Measurements from ENCODE around the gene WNK1.
A peak's percentile ranks its signal among the peaks of the same experiment; 100 is the strongest.

The WNK1 gene

GRCh38 chr12:867905-868304 lies 115.5 kb downstream of the WNK1 start:
- DNase-seq = no peak

- DNase-seq = no peak
Measured at GRCh38 chr12:868722-869121, 116.3 kb downstream of the WNK1 start.

- DNase-seq = no peak
Measured at GRCh38 chr12:870378-870777, 118.0 kb downstream of the WNK1 start.

DNA sequence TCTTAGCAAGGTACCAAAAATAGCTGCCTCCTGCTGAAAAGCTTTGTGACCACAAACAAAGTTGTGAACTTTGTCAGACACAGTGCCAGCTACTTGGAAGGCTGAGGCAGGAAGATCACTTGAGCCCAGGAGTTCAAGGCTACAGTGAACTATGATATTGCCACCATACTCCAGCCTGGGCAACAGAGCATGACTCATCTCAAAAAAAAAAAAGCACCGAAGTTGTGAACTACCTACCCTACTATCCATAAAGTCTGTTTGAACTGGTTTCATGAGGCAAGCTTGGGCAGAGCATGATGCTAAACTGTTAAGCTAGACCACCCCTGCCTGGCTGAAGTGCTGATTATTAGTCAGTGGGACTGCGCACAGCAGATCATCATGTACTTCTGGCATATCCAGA lies 121.6 kb downstream of the WNK1 start:
- peak; percentile 21 for DNase-seq

GRCh38 chr12:879641-880040 lies 127.3 kb downstream of the WNK1 start:
- no peak for DNase-seq

DNA sequence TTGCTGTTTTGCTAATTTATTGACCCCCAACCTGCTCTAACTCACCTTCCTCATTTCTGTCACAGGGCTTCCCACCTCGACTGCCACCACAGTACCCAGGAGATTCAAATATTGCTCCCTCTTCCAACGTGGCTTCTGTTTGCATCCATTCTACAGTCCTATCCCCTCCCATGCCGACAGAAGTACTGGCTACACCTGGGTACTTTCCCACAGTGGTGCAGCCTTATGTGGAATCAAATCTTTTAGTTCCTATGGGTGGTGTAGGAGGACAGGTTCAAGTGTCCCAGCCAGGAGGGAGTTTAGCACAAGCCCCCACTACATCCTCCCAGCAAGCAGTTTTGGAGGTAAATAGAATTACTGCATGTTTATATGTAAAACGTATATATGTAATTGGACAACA lies 128.3 kb downstream of the WNK1 start:
- no peak for DNase-seq

DNA sequence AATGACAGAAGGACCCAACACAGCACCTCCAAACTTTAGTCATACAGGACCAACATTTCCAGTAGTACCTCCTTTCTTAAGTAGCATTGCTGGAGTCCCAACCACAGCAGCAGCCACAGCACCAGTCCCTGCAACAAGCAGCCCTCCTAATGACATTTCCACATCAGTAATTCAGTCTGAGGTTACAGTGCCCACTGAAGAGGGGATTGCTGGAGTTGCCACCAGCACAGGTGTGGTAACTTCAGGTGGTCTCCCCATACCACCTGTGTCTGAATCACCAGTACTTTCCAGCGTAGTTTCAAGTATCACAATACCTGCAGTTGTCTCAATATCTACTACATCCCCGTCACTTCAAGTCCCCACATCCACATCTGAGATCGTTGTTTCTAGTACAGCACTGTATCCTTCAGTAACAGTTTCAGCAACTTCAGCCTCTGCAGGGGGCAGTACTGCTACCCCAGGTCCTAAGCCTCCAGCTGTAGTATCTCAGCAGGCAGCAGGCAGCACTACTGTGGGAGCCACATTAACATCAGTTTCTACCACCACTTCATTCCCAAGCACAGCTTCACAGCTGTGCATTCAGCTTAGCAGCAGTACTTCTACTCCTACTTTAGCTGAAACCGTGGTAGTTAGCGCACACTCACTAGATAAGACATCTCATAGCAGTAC lies 132.5 kb downstream of the WNK1 start:
- DNase-seq = no peak

- DNase-seq = no peak
Measured at GRCh38 chr12:885701-886100, 133.3 kb downstream of the WNK1 start.

- DNase-seq = no peak
Measured at GRCh38 chr12:886206-886605, 133.8 kb downstream of the WNK1 start.

- no peak for DNase-seq
Measured at GRCh38 chr12:894226-894625, 141.8 kb downstream of the WNK1 start.

DNA sequence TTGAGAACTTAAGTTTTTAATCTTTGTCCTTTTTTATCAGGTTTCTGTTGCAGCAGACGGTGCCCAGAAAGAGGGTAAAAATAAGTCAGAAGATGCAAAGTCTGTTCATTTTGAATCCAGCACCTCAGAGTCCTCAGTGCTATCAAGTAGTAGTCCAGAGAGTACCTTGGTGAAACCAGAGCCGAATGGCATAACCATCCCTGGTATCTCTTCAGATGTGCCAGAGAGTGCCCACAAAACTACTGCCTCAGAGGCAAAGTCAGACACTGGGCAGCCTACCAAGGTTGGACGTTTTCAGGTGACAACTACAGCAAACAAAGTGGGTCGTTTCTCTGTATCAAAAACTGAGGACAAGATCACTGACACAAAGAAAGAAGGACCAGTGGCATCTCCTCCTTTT lies 143.7 kb downstream of the WNK1 start:
- no peak for DNase-seq

DNA sequence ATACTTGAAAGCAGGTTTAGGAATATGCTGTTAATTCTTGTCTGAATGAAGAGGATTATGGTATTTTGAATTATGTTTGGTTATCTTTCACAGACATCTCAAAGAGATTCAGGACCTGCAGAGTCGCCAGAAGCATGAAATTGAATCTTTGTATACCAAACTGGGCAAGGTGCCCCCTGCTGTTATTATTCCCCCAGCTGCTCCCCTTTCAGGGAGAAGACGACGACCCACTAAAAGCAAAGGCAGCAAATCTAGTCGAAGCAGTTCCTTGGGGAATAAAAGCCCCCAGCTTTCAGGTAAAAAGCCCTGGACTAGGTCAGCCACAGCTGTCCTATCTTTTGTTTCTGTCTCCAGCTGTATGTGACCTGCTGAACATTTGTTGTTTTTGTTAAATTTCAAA lies 145.0 kb downstream of the WNK1 start:
- DNase-seq = no peak

DNA sequence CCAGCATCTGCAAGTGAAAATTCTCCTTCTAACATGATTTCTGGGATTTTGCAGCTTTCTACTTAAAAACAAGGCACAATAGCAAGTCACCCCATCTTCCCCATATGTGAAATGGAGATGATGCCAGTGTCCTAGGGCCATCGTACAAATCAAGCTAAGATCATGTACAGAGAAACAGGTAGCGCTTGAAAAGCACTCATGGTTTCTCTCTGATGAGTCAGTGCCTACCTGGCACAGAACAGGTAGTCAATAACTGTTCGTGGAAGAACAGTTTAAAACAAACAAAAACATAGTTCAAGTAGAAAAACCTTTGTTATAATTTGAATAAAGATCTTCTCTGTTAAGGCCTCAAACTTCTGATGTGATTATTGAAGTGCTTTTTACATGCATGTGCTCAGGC lies 150.2 kb downstream of the WNK1 start:
- DNase-seq = no peak

- DNase-seq = no peak
Measured at GRCh38 chr12:903055-903454, 150.7 kb downstream of the WNK1 start.

- no peak for DNase-seq
Measured at GRCh38 chr12:904010-904414, 151.6 kb downstream of the WNK1 start.

- no peak for DNase-seq
Measured at GRCh38 chr12:905261-906031, 153.1 kb downstream of the WNK1 start.

DNA sequence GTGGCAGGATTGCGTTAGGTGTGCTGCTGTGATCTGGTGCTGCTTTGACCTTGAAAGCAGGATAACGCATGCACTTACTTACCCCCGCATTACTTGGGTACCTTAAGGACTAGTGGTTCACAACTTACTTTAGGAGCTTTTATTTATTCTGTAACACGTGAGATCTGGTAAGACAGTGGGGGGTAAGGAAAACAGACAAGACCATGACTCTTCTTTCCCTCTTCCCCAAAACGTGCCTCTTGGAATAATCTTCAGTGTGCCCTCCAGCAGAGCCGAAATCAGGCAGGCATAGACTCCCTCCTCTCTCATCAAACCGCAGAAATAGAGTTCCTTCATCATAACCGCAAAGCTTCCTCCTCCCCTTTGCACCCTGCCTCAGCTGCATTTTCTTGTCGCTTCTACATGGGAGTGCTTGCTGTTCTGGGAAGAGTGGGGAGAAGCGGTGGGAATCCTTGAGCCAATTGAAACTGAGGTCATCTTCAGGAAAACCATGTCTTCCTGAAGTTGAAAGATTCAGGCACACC lies 153.7 kb downstream of the WNK1 start:
- no peak for DNase-seq

DNA sequence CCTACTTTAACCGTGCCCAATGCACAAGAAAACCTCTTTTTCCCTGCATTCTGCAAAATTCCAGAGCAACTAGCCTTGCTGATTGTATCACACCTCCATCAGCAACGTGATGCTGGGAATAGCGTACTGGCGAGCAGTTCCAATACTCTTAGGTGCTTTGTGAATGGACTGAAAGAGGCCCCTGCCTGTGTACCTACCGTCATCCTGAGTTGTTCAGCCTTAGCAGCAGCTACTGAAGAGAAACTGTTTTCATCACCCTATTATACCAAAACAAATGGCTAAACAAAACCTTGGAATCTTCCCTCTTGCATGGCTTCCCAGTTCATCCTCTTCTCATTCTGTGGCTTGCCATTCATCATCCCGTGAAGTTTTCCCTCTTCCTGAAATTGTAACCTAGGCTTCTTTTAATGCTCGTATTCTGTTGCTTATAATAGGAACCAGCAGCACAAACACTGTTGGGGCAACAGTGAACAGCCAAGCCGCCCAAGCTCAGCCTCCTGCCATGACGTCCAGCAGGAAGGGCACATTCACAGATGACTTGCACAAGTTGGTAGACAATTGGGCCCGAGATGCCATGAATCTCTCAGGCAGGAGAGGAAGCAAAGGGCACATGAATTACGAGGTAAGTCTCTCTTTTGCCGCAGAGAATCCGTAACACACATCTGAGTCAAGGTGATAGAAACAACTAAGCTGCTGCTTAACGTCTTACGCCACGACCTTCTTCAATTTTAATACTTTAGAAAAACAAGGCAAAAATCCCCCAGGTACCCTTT lies 155.2 kb downstream of the WNK1 start:
- DNase-seq = no peak

DNA sequence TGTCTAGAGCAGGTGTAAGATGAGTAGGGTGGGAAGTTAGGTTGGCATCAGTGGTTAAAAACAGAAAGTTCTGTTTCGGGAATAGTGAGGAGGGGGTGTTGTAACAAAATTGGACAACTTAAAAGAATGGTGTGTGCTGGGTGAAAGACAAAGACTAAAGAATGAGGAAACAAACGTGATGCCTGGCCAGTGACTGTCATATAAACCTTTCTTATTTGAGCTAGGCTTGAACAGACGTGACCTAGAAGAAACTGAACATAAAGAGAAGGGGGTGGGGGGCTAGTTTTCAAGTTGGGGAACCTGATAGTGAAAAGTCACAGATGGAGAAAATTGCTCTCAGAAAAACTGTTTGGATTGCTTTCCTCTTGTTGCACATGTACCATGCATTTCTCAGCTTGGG lies 157.5 kb downstream of the WNK1 start:
- no peak for DNase-seq

DNA sequence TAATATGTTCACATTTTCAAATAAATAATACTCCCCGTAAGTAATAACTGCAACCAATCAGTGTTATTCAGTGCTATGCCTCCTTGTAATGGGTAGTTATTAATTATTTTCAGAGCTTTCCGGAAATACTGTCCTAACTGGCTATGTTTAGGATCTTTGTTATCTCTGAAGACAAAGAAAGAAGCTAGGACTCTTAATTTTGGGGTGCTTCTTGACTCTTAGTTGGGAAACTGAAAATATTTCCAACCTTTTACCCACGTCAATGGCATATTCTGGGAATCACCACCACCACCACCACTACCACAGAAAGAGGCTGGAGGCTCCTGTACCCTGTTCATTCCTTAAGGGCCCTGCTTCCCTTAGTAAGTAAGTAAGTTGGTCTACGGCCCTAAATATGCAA lies 158.0 kb downstream of the WNK1 start:
- DNase-seq = no peak

GRCh38 chr12:911191-911826 lies 158.9 kb downstream of the WNK1 start:
- no peak for DNase-seq

DNA sequence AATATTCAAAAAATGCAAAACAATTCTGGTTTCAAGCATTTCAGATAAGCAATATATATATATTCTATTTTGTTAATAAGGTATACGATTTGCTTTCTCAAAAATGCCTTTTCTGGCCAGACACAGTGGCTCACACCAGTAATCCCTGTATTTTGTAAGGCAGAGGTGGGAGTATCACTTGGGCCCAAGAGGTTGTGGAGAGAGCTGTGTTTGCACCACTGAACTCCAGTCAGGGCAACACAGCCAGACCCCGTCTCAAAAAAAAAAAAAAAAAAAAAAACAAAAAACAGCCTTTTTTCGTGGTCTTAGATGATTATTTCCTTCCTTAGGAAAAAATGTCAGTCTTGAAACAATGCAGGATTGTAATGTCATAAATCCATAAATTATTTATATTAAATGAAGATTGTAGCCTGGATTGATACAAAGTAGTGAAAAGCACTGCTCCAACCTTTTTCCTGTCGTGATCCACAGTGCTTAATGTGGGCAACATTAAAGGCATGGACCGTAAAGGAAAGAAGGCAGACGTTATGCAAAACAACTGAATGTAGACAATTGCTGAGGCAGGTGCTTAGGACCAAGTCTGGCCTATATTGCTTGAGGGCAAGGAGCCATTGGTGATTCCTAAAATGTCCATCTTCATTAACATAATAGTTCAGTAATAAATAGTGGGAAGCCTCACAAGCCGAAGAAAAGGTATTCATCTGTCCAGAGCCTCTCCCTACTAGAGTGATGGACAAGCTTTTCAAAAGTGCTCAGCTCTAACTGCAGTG lies 160.3 kb downstream of the WNK1 start:
- no peak for DNase-seq

Measured in activated CD4-positive, alpha-beta T cell treated with anti-CD3 and anti-CD28 coated beads, Interleukin-2, amount 50 U/mL, for 16 hours (primary cell).